Measurements from ENCODE around the gene CEP70.
"Not testable (repeated sequence)": the region's sequence is repeated elsewhere in the genome, so short reads cannot be mapped to it uniquely, and the experiment has no call there.

The CEP70 gene
- total RNA-seq: 26.1 to 27.1 reads per million in 2 donors

GRCh38 chr3:138594150-138594934, at the start of gene CEP70:
CEP70 (minus strand) TSS chr3:138594260; CDS start chr3:138572927, 21,333 bp downstream.
- no peak for DNase-seq

- no peak for DNase-seq
Observed at GRCh38 chr3:138642927-138643253, 48.8 kb upstream of the CEP70 start.

- no peak for DNase-seq
Observed at GRCh38 chr3:138642226-138642926, 48.3 kb upstream of the CEP70 start.

- DNase-seq: no peak
Observed at GRCh38 chr3:138640537-138640936, 46.5 kb upstream of the CEP70 start.

- no peak for DNase-seq
Observed at GRCh38 chr3:138638641-138639040, 44.6 kb upstream of the CEP70 start.

- DNase-seq: no peak
Observed at GRCh38 chr3:138629526-138629925, 35.5 kb upstream of the CEP70 start.

- DNase-seq: no peak
Observed at GRCh38 chr3:138625707-138626365, 31.8 kb upstream of the CEP70 start.

- no peak for DNase-seq
Observed at GRCh38 chr3:138624518-138624917, 30.5 kb upstream of the CEP70 start.

GRCh38 chr3:138620431-138620830, 26.4 kb upstream of the CEP70 start:
- no peak for DNase-seq

GRCh38 chr3:138615462-138615861, 21.4 kb upstream of the CEP70 start:
- no peak for DNase-seq

GRCh38 chr3:138609898-138610266, 15.8 kb upstream of the CEP70 start:
- DNase-seq: no peak

GRCh38 chr3:138608322-138609135, 14.5 kb upstream of the CEP70 start, which contains the start of gene FAIM:
FAIM (plus strand) TSS chr3:138608771; CDS start chr3:138619727, 10,956 bp downstream.
- DNase-seq: peak; percentile 65

- not testable (repeated sequence) for DNase-seq
Observed at GRCh38 chr3:138604106-138604595, 10.1 kb upstream of the CEP70 start.

GRCh38 chr3:138601661-138602060, 7.6 kb upstream of the CEP70 start:
- not testable (repeated sequence) for DNase-seq

GRCh38 chr3:138600100-138600745, 6.2 kb upstream of the CEP70 start:
- DNase-seq: no peak

GRCh38 chr3:138598534-138598933, 4.5 kb upstream of the CEP70 start:
- DNase-seq: no peak

- not testable (repeated sequence) for DNase-seq
Observed at GRCh38 chr3:138597186-138597976, 3.3 kb upstream of the CEP70 start.

GRCh38 chr3:138594935-138595610, 1.0 kb upstream of the CEP70 start:
- no peak for DNase-seq

- DNase-seq: no peak
Observed at GRCh38 chr3:138593488-138594149, 441 bp downstream of the CEP70 start.

GRCh38 chr3:138591392-138591791, 2.7 kb downstream of the CEP70 start:
- DNase-seq: no peak

All from activated gamma-delta T cell (primary cell).